Astrocyte (in vitro differentiated cells and primary cell): ENCODE measurements around the gene PIR.

Experiments
- CTCF ChIP-seq: IDR thresholded peaks from 2 replicates; pipeline ENCODE4 v1.5.1; 2011; ENCODE audit warnings: low read depth, mild to moderate bottlenecking, inconsistent platforms, low read length, moderate library complexity; ENCODE audit not compliant: insufficient read depth
- EZH2 ChIP-seq: IDR thresholded peaks from 2 replicates; pipeline ENCODE4 v1.6.1; 2012; ENCODE audit warnings: mild to moderate bottlenecking, low read length, inconsistent platforms; ENCODE audit not compliant: insufficient read depth

- TF ChIP-seq CTCF (no peak), EZH2 (no peak)
Observed at GRCh38 chrX:15430584-15430983, 62.5 kb downstream of the PIR start.
